Tibial artery (tissue), 4 donors: Measurements from ENCODE around the gene ECT2.

ENCODE experiments used
- DNase-seq, 2 donors: peaks; one replicate each; pipeline ENCODE4 v3.0.0-alpha.2; 2019
- H3K27ac ChIP-seq, 2 donors: fragments of 200-600 bp; sonication (generic) in 1 of 2; 1 replicate in 1 of 2; 2 replicates in 1 of 2; pipeline ENCODE4 v1.5.1; 2018 to 2019; ENCODE audit warnings: mild to moderate bottlenecking in 1 of 2
- H3K27me3 ChIP-seq, 2 donors: fragments of 200-600 bp; sonication (generic) in 1 of 2; one replicate each; pipeline versions ENCODE4 v1.5.1 to v1.6.0; 2016 to 2019
- H3K36me3 ChIP-seq, 3 donors: fragments of 200-600 bp; sonication (generic) in 2 of 3; one replicate each; pipeline ENCODE4 v1.5.1; 2016 to 2019; ENCODE audit warnings: mild to moderate bottlenecking in 2 of 3
- H3K4me1 ChIP-seq, 4 donors: fragments of 200-600 bp; sonication (generic) in 2 of 4; 1 replicate in 3 of 4; 2 replicates in 1 of 4; pipeline ENCODE4 v1.5.1; 2016 to 2019
- H3K4me3 ChIP-seq, 2 donors: fragments of 200-600 bp; sonication (generic) in 1 of 2; 1 replicate in 1 of 2; 2 replicates in 1 of 2; pipeline ENCODE4 v1.5.1; 2018 to 2019; ENCODE audit warnings: mild to moderate bottlenecking in 2 of 2
- H3K9me3 ChIP-seq, 3 donors: fragments of 200-600 bp; sonication (generic) in 1 of 3; one replicate each; pipeline ENCODE4 v1.5.1; 2016 to 2019
- intact Hi-C: fragments of 100-400 bp; cut with DNase I; formaldehyde crosslinking; loops from one replicate; pipeline ENCODE4 v1.15.0; 2023; ENCODE audit warnings: low total_unique reads
- TF ChIP-seq, protein P1 (sequence below), 2 experiments: fragments of 200-600 bp in 1 of 2; fragments of 450-650 bp in 1 of 2; IDR thresholded peaks; one replicate each; pipeline ENCODE4 v1.5.1; 2017 to 2019; ENCODE audit warnings: antibody characterized with exemption in 2 of 2, mild to moderate bottlenecking in 1 of 2, moderate library complexity in 1 of 2

Gene ECT2

GRCh38 chr3:172800156-172800555, 49.6 kb downstream of the ECT2 start:
- no peaks in the 10 kb centered on the region for H3K4me1 ChIP-seq
- no peaks in the 10 kb centered on the region for H3K9me3 ChIP-seq
- TF ChIP-seq, protein P1, sequence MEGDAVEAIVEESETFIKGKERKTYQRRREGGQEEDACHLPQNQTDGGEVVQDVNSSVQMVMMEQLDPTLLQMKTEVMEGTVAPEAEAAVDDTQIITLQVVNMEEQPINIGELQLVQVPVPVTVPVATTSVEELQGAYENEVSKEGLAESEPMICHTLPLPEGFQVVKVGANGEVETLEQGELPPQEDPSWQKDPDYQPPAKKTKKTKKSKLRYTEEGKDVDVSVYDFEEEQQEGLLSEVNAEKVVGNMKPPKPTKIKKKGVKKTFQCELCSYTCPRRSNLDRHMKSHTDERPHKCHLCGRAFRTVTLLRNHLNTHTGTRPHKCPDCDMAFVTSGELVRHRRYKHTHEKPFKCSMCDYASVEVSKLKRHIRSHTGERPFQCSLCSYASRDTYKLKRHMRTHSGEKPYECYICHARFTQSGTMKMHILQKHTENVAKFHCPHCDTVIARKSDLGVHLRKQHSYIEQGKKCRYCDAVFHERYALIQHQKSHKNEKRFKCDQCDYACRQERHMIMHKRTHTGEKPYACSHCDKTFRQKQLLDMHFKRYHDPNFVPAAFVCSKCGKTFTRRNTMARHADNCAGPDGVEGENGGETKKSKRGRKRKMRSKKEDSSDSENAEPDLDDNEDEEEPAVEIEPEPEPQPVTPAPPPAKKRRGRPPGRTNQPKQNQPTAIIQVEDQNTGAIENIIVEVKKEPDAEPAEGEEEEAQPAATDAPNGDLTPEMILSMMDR (IDR thresholded peaks at IDR 0.05), result no peak
- no peak for DNase-seq
- no peaks in the 10 kb centered on the region for H3K36me3 ChIP-seq
- intact Hi-C loops, result no loop called here
- H3K4me3 ChIP-seq, result no peak overlapping the region
- H3K27me3 ChIP-seq, result no peaks in the 10 kb centered on the region
- H3K27ac ChIP-seq, result no peak overlapping the region

DNA sequence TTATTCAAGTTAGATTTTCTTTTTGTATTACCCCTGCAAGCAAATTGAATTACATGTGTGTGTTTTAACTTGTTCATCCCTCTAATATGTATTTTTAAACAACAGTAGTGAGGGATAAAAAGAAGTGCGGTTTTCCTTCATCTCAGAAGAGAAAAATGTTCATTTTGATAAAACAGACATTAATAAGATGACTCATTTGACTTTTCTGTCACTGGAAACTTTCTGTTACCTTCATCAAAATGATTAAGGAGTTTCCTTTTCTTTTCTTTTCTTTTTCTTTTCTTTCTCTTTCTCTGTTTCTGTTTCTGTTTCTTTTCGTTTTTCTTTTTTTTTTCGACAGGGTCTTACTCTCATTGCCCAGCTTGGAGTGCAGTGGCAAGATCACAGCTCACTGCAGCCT, 53.0 kb downstream of the ECT2 start:
- H3K4me1 ChIP-seq, result no peaks in the 10 kb centered on the region
- TF ChIP-seq, protein P1 (IDR thresholded peaks at IDR 0.05), result no peak
- H3K4me3 ChIP-seq, result no peak overlapping the region
- no peak overlapping the region for H3K27ac ChIP-seq
- no peaks in the 10 kb centered on the region for H3K36me3 ChIP-seq
- intact Hi-C loops, result no loop called here
- no peak for DNase-seq
- no peaks in the 10 kb centered on the region for H3K9me3 ChIP-seq
- H3K27me3 ChIP-seq, result no peaks in the 10 kb centered on the region

GRCh38 chr3:172804323-172804722, 53.8 kb downstream of the ECT2 start:
- no peaks in the 10 kb centered on the region for H3K4me1 ChIP-seq
- no peak overlapping the region for H3K27ac ChIP-seq
- TF ChIP-seq, protein P1 (IDR thresholded peaks at IDR 0.05), result no peak
- no peaks in the 10 kb centered on the region for H3K9me3 ChIP-seq
- DNase-seq, result no peak
- no peaks in the 10 kb centered on the region for H3K36me3 ChIP-seq
- H3K4me3 ChIP-seq, result no peak overlapping the region
- H3K27me3 ChIP-seq, result no peaks in the 10 kb centered on the region
- intact Hi-C loops, result no loop called here

- Histone ChIP-seq H3K27me3 (no peaks in the 10 kb centered on the region), H3K4me1 (no peaks in the 10 kb centered on the region), H3K27ac (no peak overlapping the region), H3K4me3 (no peak overlapping the region), H3K9me3 (no peaks in the 10 kb centered on the region), H3K36me3 (no peaks in the 10 kb centered on the region)
- TF ChIP-seq, protein P1 (IDR thresholded peaks at IDR 0.05), result peak; percentile 18 to 24
- DNase-seq, result no peak
- intact Hi-C loops, result no loop called here
Measured at GRCh38 chr3:172808969-172809546, 58.5 kb downstream of the ECT2 start.

DNA sequence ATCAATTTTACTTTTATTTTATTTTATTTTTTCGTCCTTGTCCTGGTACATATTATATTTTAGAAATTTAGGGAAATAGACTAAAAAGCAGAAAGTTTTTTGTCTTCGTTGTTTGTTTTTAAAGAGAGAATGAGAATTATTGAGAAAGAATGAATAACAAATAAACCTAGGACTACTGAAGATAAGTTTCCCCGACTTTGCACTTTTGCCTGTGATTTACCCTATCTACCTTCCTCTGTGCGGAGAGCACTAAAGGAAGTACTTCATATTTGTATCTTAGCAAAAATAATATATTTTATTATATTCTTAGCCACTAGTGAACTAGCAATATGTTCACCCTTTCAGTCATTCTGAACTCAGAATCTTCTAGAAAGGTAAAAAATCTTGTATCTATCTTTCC, 60.6 kb downstream of the ECT2 start:
- no peak overlapping the region for H3K4me3 ChIP-seq
- TF ChIP-seq, protein P1 (IDR thresholded peaks at IDR 0.05), result no peak
- no peaks in the 10 kb centered on the region for H3K4me1 ChIP-seq
- no peak for DNase-seq
- H3K36me3 ChIP-seq, result no peaks in the 10 kb centered on the region
- no peak overlapping the region for H3K27ac ChIP-seq
- intact Hi-C loops, result no loop called here
- H3K9me3 ChIP-seq, result no peaks in the 10 kb centered on the region
- H3K27me3 ChIP-seq, result no peaks in the 10 kb centered on the region

GRCh38 chr3:172813462-172813861, 62.9 kb downstream of the ECT2 start:
- Histone ChIP-seq H3K27me3 (no peaks in the 10 kb centered on the region), H3K4me1 (no peaks in the 10 kb centered on the region), H3K4me3 (no peak overlapping the region), H3K27ac (no peak overlapping the region), H3K9me3 (no peaks in the 10 kb centered on the region), H3K36me3 (no peaks in the 10 kb centered on the region)
- TF ChIP-seq, protein P1 (IDR thresholded peaks at IDR 0.05), result no peak
- intact Hi-C loops, result no loop called here
- DNase-seq, result no peak
